Measurements from ENCODE around the gene C6orf163.

The C6orf163 gene

GRCh38 chr6:87407901-87408720, 63.5 kb downstream of the C6orf163 start, which contains the start of gene CFAP206:
CFAP206 (plus strand) TSS chr6:87407972; CDS start chr6:87409840, 1,868 bp downstream.
- in situ Hi-C loops (cut with MboI; ENCODE audit: low sequenced_read_pairs): no loop called here

- in situ Hi-C loops (cut with MboI; ENCODE audit: low sequenced_read_pairs): no loop called here
Observed at GRCh38 chr6:87408721-87409155, 64.1 kb downstream of the C6orf163 start.
